GM06990 (cell line): Measurements from ENCODE around the gene SKIDA1.

Experiments
- DNase-seq: peaks from one replicate; pipeline ENCODE4 v3.0.0-alpha.2; 2011; ENCODE audit not compliant: insufficient read length; ENCODE audit errors: extremely low read depth
- H3K27me3 ChIP-seq: replicated peaks from 2 replicates; pipeline ENCODE4 v1.6.0; 2011; ENCODE audit warnings: low read length; ENCODE audit not compliant: control insufficient read depth, insufficient read depth
- H3K36me3 ChIP-seq: 2 replicates; pipeline ENCODE4 v1.5.1; 2011; ENCODE audit warnings: low read length; ENCODE audit not compliant: control insufficient read depth, insufficient read depth
- H3K4me3 ChIP-seq: replicated peaks from 2 replicates; pipeline ENCODE4 v1.5.1; 2011; ENCODE audit warnings: low read depth, mild to moderate bottlenecking, control low read depth, low read length
- TF ChIP-seq, protein P1 (sequence below): IDR thresholded peaks from 2 replicates; pipeline ENCODE4 v1.5.1; 2011; ENCODE audit warnings: low read length, control low read depth, mild to moderate bottlenecking, inconsistent platforms; ENCODE audit not compliant: insufficient read depth, poor library complexity, severe bottlenecking

SKIDA1 gene

DNA sequence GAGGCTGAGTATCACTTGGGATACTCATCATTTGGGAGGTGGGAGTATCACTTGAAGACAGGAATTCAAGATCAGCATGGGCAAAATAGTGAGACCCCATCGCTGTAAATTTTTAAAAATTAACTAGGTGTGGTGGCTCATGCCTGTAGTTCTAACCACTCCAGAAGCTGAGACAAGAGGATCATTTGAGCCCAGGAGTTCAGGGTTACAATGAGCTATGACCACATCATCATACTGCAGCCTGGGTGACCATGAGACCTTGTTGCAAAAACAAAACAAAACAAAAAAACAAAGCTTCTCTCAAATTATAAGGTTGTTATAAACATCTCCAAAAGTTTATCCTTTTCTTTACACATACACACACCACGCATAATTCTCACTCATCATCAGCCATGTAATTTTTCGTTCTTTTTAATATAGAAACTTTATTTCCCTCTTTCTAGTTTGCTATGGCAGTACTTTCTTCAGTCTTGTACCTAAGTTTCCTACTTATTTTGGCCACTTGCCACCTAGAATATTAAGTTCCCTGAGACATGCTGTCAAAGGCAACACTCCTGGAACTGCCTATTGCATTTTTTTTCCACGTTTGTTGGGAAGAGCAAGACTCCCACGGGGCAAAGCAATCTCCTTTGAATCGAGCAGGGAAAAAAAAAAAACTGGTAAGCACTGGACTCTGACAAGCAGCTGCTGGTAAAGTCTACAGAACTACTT is 37.1 kb downstream of the SKIDA1 start:
- H3K36me3 ChIP-seq = no peaks in the 10 kb centered on the region
- DNase-seq = no peak
- no peaks in the 10 kb centered on the region for H3K27me3 ChIP-seq
- TF ChIP-seq, protein P1, sequence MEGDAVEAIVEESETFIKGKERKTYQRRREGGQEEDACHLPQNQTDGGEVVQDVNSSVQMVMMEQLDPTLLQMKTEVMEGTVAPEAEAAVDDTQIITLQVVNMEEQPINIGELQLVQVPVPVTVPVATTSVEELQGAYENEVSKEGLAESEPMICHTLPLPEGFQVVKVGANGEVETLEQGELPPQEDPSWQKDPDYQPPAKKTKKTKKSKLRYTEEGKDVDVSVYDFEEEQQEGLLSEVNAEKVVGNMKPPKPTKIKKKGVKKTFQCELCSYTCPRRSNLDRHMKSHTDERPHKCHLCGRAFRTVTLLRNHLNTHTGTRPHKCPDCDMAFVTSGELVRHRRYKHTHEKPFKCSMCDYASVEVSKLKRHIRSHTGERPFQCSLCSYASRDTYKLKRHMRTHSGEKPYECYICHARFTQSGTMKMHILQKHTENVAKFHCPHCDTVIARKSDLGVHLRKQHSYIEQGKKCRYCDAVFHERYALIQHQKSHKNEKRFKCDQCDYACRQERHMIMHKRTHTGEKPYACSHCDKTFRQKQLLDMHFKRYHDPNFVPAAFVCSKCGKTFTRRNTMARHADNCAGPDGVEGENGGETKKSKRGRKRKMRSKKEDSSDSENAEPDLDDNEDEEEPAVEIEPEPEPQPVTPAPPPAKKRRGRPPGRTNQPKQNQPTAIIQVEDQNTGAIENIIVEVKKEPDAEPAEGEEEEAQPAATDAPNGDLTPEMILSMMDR = no peak
- H3K4me3 ChIP-seq = no peak overlapping the region

DNA sequence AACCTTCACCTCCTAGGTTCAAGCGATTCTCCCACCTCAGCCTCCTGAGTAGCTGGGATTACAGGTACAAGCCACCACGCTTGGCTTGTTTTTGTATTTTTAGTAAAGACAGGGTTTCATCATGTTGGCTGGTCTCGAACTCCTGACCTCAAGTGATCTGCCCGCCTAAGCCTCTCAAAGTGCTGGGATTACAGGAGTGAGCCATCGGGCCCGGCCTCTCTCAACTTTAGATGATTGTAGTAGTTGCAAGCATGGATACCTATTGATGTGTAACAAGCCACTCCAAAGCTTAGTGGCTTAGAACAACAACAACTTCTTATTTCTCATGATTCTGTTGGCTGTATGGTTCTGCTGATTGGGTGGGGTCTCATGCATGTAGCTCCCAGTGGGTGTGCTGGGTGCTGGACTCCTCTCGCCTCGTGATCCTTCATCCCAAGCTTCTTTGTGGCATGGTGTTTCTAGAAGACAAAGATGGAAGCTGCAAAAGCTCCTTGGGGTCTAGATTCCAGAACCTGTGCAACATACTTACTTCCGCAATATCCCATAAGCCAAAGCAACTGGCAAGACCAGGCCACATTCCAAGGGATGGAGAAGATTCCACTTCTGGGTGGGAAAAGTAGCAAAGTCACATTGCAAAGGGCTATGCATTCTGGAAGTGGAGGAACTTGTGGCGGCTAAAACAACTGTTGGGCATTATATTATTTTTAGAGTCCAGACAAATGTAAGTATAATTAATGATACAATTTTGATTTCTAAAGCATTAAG is 37.9 kb downstream of the SKIDA1 start:
- H3K4me3 ChIP-seq = no peak overlapping the region
- TF ChIP-seq, protein P1 = no peak
- no peaks in the 10 kb centered on the region for H3K36me3 ChIP-seq
- no peaks in the 10 kb centered on the region for H3K27me3 ChIP-seq
- no peak for DNase-seq

DNA sequence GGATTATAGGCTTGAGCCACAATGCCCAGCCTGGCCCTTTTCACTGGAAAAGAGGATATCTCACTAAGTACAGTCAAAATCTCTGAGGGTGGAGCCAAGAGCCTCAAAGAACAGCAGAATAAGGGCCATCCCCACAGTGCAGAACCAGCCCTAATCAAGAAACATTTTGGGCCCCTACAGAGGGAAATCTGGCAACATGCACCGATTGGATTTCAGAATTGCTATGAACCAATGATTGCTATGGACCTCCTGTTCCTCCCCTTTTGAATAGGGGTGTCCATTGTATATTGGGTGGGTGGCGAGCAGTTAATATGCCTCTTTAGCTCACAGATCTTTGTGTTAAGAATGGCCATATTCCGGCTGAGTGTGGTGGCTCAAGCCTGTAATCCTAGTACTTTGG is 42.7 kb downstream of the SKIDA1 start:
- no peak for DNase-seq
- H3K27me3 ChIP-seq = no peaks in the 10 kb centered on the region
- H3K36me3 ChIP-seq = no peaks in the 10 kb centered on the region
- H3K4me3 ChIP-seq = no peak overlapping the region
- TF ChIP-seq, protein P1 = no peak

DNA sequence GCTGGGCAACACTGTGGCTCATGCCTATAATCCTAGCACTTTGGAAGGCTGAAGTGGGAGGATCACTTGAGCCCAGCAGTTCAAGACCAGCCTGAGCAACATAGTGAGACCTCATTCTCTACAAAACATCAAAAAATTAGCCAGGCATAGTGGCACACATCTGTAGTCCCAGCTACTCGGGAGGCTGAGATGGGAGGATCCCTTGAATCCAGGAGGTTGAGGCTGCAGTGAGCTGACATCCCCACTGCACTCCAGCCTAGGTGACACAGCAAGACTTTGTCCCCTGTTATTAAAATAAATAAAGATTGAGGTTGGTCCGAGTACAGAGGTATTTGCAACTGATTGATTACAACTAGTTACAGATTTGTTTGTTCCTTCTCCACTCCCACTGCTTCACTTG is 44.1 kb downstream of the SKIDA1 start:
- TF ChIP-seq, protein P1 = no peak
- Histone ChIP-seq H3K27me3 (no peaks in the 10 kb centered on the region), H3K4me3 (no peak overlapping the region), H3K36me3 (no peaks in the 10 kb centered on the region)
- DNase-seq = no peak

DNA sequence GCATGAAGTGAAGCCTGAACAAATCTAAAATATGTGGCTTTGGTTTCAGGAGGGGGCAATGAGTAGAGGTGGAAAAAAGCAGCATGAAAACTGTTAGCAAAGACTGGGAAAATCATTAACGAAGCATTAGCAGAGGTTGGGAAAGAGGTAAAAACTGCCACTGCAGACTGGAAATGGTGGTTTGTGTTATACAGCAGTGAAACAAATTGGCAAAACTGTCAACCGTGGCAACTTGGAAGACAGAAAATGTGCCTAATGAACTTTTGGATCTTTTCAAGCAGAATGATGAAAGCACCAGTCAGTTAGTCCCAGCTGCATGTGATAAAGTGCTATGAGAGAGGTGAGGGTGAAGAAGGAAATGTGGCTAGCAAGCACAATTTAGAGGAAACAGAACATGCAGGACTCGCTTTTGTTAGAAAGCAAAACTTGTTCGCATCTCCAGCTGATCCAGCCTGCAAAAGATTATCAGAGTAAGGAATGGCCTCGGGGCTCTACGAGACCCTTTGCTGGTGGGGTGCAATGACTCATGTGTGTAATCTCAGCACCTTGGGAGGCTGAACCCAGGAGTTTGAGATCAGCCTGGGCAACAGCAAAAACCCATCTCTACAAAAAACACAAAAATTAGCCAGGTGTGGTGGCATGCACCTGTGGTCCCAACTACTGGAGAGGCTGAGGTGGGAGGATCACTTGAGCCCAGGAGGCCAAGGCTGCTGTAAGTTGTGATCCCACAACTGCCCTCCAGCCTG is 45.7 kb downstream of the SKIDA1 start:
- TF ChIP-seq, protein P1 = no peak
- H3K27me3 ChIP-seq = no peaks in the 10 kb centered on the region
- no peaks in the 10 kb centered on the region for H3K36me3 ChIP-seq
- H3K4me3 ChIP-seq = no peak overlapping the region
- no peak for DNase-seq
